PC-9 (cell line): Measurements from ENCODE around the gene C11orf58. TPM values are rescaled to one million over a fixed set of nuclear protein-coding genes. Genes with fewer than 3 reads are reported as not detected.

ENCODE experiments used
- BruUV-seq: library from RNA; stranded (reverse); fragments of 400-500 nt; replicated peaks from 2 replicates; lab custom pipeline; 2021; lab: Mats Ljungman, UMichigan
- CTCF ChIA-PET: fragments of 300-600 bp; sonication (Branson Sonifier 250); formaldehyde crosslinking; loops from one replicate; lab custom pipeline; 2022; ENCODE audit warnings: antibody characterized with exemption; lab: Charles Lee
- POLR2A ChIA-PET: fragments of 300-600 bp; sonication (Branson Sonifier 250); formaldehyde crosslinking; loops from one replicate; lab custom pipeline; 2022; ENCODE audit warnings: antibody characterized with exemption; ENCODE audit not compliant: unreplicated experiment; lab: Charles Lee
- DNase-seq, 2 experiments: peaks; one replicate each; pipeline versions ENCODE4 v3.0.0 to v3.0.0-alpha.2; 2015 to 2022; ENCODE audit warnings: mixed read lengths in 1 of 2
- H2AFZ ChIP-seq: fragments of 200-600 bp; sonication (generic); 2 replicates; pipeline ENCODE4 v1.8.1; 2017; ENCODE audit warnings: antibody characterized with exemption
- H3F3A ChIP-seq: fragments of 200-600 bp; sonication (generic); 2 replicates; pipeline ENCODE4 v1.8.1; 2017; ENCODE audit warnings: antibody characterized with exemption, mild to moderate bottlenecking, low read depth; ENCODE audit not compliant: insufficient read depth
- H3K27ac ChIP-seq: fragments of 200-600 bp; sonication (generic); 2 replicates; pipeline ENCODE4 v1.6.1; 2016; ENCODE audit warnings: mixed run types
- H3K27me3 ChIP-seq: fragments of 200-600 bp; sonication (generic); 2 replicates; pipeline ENCODE4 v1.6.1; 2016; ENCODE audit warnings: low read depth, mixed run types; ENCODE audit not compliant: insufficient read depth
- H3K36me3 ChIP-seq: fragments of 200-600 bp; sonication (generic); 2 replicates; pipeline ENCODE4 v1.6.1; 2016; ENCODE audit warnings: low read depth, mixed run types
- H3K4me1 ChIP-seq: fragments of 200-600 bp; sonication (generic); replicated peaks from 2 replicates; pipeline ENCODE4 v1.6.1; 2016; ENCODE audit warnings: mixed run types; ENCODE audit not compliant: insufficient read depth
- H3K4me2 ChIP-seq: fragments of 200-600 bp; sonication (generic); 2 replicates; pipeline ENCODE4 v1.6.1; 2017; ENCODE audit warnings: mixed run types
- H3K4me3 ChIP-seq: fragments of 200-600 bp; sonication (generic); 2 replicates; pipeline ENCODE4 v1.6.1; 2016; ENCODE audit warnings: mixed run types
- H3K79me2 ChIP-seq: fragments of 200-600 bp; sonication (generic); 2 replicates; pipeline ENCODE4 v1.6.1; 2017; ENCODE audit warnings: low read depth, mixed run types
- H3K9me2 ChIP-seq: fragments of 200-600 bp; sonication (generic); 2 replicates; pipeline ENCODE4 v1.8.1; 2017; ENCODE audit warnings: mild to moderate bottlenecking; ENCODE audit not compliant: insufficient read depth
- H3K9me3 ChIP-seq: fragments of 200-600 bp; sonication (generic); 2 replicates; pipeline ENCODE4 v1.8.1; 2016; ENCODE audit warnings: low read depth; ENCODE audit not compliant: insufficient read depth
- H4K20me1 ChIP-seq: fragments of 200-600 bp; sonication (generic); 2 replicates; pipeline ENCODE4 v1.8.1; 2017; ENCODE audit not compliant: insufficient read depth
- EZH2 ChIP-seq: fragments of 200-600 bp; sonication (generic); IDR thresholded peaks from 2 replicates; pipeline ENCODE4 v1.8.0; 2017; ENCODE audit warnings: antibody characterized with exemption, low read depth
- intact Hi-C: fragments of 100-400 bp; cut with micrococcal nuclease; formaldehyde crosslinking; loops from one replicate; pipeline ENCODE4 v1.10.0; 2022; ENCODE audit not compliant: unreplicated experiment
- total RNA-seq: library from RNA; stranded (reverse); gene quantifications from 2 replicates; pipeline ENCODE4 v1.2.3, GENCODE V29; 2021
- TF ChIP-seq, protein P1 (sequence below): fragments of 200-600 bp; sonication (generic); conservative IDR thresholded peaks from 2 replicates; pipeline ENCODE4 v1.6.1; 2017; ENCODE audit warnings: mixed run types, antibody characterized with exemption, mild to moderate bottlenecking, moderate library complexity

C11orf58 gene
- total RNA-seq, 1 experiment from 2014 or later = 84.1 TPM

DNA sequence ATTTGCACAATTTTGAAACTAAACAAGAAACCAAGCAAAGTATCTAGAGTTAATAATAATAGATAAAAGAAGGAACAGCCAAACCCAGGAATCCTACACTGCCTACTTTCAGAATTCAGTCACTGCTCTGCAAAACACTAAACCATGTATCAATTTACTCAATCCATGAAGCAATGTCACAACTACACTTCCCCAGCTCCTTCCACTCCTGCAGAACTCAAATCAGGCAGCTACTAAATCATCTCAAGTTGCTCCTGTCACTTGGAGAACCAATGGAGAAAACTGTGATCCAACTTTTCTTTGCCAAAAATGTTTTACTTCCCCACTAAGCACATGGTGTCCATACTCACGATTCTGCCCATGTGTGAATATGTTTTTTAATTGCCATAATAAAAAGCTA, 24.9 kb upstream of the C11orf58 start:
- CTCF ChIA-PET = no interaction called here
- TF ChIP-seq EZH2 = no peak
- TF ChIP-seq, protein P1, sequence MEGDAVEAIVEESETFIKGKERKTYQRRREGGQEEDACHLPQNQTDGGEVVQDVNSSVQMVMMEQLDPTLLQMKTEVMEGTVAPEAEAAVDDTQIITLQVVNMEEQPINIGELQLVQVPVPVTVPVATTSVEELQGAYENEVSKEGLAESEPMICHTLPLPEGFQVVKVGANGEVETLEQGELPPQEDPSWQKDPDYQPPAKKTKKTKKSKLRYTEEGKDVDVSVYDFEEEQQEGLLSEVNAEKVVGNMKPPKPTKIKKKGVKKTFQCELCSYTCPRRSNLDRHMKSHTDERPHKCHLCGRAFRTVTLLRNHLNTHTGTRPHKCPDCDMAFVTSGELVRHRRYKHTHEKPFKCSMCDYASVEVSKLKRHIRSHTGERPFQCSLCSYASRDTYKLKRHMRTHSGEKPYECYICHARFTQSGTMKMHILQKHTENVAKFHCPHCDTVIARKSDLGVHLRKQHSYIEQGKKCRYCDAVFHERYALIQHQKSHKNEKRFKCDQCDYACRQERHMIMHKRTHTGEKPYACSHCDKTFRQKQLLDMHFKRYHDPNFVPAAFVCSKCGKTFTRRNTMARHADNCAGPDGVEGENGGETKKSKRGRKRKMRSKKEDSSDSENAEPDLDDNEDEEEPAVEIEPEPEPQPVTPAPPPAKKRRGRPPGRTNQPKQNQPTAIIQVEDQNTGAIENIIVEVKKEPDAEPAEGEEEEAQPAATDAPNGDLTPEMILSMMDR = no peak
- H3K4me2 ChIP-seq = no peak overlapping the region
- no peak for DNase-seq
- no peaks in the 10 kb centered on the region for H3K79me2 ChIP-seq
- no peaks in the 10 kb centered on the region for H3K4me1 ChIP-seq
- no peaks in the 10 kb centered on the region for H3K9me3 ChIP-seq
- H3K27me3 ChIP-seq = no peaks in the 10 kb centered on the region
- no peaks in the 10 kb centered on the region for H3K36me3 ChIP-seq
- intact Hi-C loops = no loop called here
- no peaks in the 10 kb centered on the region for H3F3A ChIP-seq
- no peaks in the 10 kb centered on the region for H4K20me1 ChIP-seq
- H3K4me3 ChIP-seq = no peak overlapping the region
- no peak overlapping the region for H3K27ac ChIP-seq
- POLR2A ChIA-PET = no interaction called here
- no TSS peak for BruUV-seq
- H2AFZ ChIP-seq = no peak overlapping the region
- no peaks in the 10 kb centered on the region for H3K9me2 ChIP-seq

DNA sequence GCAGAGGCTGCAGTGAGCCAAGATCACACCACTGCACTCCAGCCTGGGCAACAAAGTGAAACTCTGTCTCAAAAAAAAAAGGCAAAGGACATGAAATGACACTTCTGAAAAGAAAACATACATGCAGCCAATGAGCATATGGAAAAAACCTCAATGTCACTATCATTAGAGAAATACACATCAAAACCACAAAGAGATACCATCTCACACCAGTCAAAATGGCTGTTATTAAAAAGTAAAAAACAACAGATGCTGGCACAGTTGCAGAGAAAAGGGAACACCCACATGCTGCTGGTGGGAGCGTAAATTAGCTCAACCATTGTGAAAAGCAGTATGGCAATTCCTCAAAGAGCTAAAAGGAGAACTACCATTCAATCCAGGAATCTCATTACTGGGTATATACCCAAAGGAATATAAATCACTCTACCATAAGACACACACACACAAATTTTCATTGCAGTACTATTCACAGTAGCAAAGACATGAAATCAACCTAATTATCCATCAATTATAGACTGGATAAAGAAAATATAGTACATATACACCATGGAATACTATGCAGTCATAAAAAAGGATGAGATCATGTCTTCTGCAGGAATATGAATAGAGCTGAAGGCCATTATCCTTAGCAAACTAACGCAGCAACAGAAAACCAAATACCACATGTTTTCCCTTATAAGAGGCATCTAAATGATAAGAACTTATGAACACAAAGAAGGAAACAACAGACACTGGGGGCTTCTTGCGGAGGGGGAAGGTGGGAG, 15.7 kb upstream of the C11orf58 start:
- H3K36me3 ChIP-seq = no peaks in the 10 kb centered on the region
- H3K4me1 ChIP-seq = no peaks in the 10 kb centered on the region
- no peak overlapping the region for H2AFZ ChIP-seq
- H3K4me3 ChIP-seq = no peak overlapping the region
- H3K4me2 ChIP-seq = no peak overlapping the region
- H3K9me3 ChIP-seq = no peaks in the 10 kb centered on the region
- no peaks in the 10 kb centered on the region for H4K20me1 ChIP-seq
- H3K27ac ChIP-seq = no peak overlapping the region
- no peak for DNase-seq
- POLR2A ChIA-PET = no interaction called here
- H3K79me2 ChIP-seq = no peaks in the 10 kb centered on the region
- BruUV-seq = no TSS peak
- no peak for TF ChIP-seq EZH2
- TF ChIP-seq, protein P1 = no peak
- H3K9me2 ChIP-seq = no peaks in the 10 kb centered on the region
- intact Hi-C loops = no loop called here
- CTCF ChIA-PET = no interaction called here
- H3K27me3 ChIP-seq = no peaks in the 10 kb centered on the region
- H3F3A ChIP-seq = no peaks in the 10 kb centered on the region

DNA sequence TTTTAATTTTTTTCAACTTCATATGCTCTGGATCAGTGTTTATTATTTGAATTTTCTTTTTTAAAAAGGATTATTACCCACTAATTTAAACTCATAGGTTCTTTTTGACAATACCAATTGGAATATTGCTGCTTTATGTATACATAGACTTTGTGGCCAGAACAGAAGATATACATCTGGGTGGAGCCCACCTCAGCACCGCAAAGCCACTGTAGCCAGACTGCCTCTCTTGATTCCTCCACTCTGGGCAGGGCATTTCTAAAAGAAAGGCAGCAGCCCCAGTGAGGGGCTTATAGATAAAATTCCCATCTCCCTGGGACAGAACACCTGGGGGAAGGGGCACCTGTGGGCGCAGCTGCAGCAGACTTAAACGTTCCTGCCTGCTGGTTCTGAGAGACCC, 10.6 kb upstream of the C11orf58 start:
- Histone ChIP-seq H3K4me3 (no peak overlapping the region), H3K36me3 (no peaks in the 10 kb centered on the region), H3K4me1 (no peaks in the 10 kb centered on the region), H3K9me2 (no peaks in the 10 kb centered on the region), H2AFZ (no peak overlapping the region), H3K27ac (no peak overlapping the region), H3K79me2 (no peaks in the 10 kb centered on the region), H4K20me1 (no peaks in the 10 kb centered on the region), H3F3A (no peaks in the 10 kb centered on the region), H3K9me3 (no peaks in the 10 kb centered on the region), H3K4me2 (no peak overlapping the region), H3K27me3 (no peaks in the 10 kb centered on the region)
- BruUV-seq = no TSS peak
- no peak for TF ChIP-seq EZH2
- TF ChIP-seq, protein P1 = no peak
- DNase-seq = no peak
- ChIA-PET POLR2A (no interaction called here), CTCF (interaction anchor here (0.6 kb wide), 1 partner anchor 465 kb away, joined by 3 read pairs; no protein-coding TSS in a partner anchor)
- intact Hi-C loops = no loop called here
